ENCODE results near the gene H3-3A.

Gene H3-3A

DNA sequence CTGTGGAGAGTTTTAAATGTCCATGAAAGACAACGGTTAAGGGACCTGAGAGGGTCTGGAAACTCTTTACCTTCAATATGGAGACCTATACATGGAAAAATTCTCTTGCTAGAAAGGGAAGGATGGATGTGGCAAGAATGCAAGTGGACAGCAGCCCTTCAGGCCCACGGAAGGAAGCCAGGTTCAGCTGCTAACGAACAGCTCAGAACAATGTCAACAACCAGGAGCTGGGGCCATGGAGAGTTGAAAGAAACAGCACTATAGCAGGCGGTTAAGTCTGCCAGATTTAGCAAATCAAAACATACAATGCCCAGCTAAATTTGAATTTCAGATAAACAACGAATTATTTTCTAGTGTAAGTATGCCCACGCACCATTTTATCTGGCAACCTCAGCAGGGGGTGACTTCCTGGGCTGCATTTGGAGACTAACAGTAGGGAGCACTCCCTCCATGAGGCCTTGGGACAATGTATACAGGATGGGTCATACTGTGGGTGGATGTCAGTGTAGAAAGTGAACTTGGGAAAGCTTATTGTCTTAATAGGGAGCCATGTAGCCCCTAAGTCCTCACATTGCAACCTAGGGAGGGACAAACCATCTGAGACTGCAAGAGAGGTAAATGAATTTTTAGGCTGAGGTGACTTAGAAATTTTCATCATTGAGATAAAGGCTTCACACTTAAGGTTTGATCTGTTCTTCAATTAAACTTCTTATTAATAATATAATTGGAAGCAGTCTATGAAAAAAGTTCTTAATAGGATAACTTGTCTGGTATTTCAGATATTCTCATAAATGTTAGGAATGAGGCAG, 7.8 kb upstream of the H3-3A start:
- DNase-seq = no peak

DNA sequence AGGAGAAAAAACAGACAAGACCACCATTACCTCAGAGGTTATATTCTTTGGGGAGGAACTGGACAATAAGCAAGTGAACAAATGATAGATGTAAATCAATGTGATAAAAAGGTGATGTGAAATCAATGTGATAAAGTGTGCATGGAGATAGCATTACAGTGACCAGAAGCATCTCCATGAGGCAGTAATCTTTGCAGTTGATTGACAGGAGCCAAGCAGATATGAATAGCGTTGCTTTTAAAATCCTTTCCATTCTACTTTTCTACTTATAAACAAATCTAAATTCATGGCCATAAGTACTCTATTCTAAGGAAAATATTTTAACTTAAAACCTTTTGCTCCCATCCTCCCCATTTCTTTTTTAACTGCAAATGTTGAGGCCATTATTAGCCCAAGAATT, 2.8 kb upstream of the H3-3A start:
- no peak for DNase-seq

GRCh38 chr1:226060427-226060826, 2.1 kb upstream of the H3-3A start:
- no peak for DNase-seq

DNA sequence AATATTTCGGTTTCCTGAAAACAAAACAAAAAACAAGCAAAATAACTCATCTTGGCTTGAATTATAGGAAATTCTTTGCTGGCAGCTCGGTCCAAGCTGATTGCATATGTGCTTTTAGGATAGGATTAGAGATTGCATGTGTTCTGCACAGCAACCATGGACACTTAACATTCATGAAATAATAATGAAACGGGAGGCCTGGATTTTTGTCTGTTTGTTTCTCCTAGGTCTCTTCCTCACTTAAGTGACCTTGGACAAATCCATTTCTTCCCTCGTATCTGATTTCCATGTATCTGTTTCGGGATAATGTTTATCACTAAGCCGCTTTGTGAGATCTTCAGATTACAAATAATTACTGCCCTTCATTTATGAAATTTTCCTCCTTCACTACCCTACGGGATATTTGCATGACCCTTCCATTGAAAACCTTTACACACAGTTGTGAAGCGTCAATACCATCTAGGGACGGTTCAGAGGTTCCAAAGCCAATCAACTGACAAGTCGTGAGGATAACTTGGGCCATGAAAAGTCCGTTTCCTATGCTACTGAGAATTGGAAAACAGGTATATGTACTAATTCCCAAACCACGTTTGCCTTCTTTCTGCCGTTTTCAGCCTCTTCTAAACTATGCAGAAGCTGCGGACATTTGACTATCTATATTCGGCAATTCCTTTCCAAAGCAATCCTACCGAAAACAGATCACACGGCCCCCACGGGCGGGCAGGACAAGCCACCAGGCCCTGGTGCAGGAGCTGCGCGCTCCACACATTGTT, 1.3 kb upstream of the H3-3A start:
- DNase-seq = no peak

DNA sequence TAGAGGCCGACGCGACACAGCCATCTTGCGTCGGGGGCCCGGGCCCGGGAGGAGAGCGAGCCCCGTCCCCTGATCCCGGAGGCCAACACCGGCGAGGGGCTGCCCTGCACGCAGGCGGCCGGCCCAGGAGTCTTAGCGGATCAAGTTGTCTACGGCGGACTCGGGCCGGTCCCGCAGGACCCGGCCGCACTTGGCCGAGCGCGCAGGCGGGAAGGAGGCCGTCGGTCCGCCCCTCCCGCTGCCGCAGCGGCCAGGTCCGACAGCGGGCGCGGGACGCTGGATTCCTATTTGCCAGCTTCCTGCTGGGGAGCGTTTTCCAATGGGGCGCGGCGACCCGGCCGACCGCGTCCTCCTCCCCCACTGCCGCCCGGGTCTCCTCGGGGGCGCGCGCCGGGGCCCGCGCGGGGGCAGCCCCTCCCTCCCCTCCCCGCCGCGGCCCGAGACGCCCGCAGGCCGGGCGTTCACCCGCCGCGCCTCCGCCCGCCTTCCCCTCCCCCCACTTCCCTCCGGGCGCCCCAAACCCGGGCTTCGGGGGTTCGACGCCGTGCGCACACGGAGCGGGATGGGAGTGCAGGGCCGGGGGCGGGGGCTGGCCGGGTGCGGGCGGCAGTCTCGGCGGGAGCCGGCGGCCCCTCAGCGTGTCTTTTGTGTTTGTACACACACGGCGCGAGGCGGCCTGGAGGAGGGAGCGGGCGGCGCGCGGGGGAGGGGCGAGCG, 517 bp upstream of the H3-3A start:
- peak; percentile 32 for DNase-seq

GRCh38 chr1:226063224-226063976, 884 bp downstream of the H3-3A start:
- peak; percentile 48 for DNase-seq

- peak; percentile 39 for DNase-seq
These were observed 1.7 kb downstream of the H3-3A start for GRCh38 chr1:226063977-226064815.

DNA sequence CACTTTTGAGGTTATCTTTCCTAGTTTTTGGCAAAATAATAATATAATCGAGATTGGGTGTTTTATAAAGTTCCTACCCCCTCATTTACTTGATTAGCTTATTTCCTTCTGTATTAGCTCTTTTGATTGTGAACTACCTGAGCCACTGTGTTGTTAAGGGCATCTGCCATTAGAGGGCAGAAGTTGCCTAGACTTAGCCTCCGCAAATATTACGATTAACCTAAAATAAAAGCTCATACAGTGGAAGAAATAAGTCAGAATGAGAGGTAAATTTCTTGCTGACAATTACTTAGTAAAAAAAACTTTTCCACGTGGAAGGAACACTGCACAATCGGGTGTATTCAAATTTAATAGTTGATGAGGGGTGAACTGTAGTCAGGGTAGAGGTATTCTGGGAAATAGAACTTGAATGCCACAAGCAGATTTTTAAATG, 2.3 kb downstream of the H3-3A start:
- DNase-seq = peak; percentile 66

GRCh38 chr1:226066415-226067078, 4.0 kb downstream of the H3-3A start:
- no peak for DNase-seq

GRCh38 chr1:226069811-226070489, 7.4 kb downstream of the H3-3A start:
- DNase-seq = no peak

DNA sequence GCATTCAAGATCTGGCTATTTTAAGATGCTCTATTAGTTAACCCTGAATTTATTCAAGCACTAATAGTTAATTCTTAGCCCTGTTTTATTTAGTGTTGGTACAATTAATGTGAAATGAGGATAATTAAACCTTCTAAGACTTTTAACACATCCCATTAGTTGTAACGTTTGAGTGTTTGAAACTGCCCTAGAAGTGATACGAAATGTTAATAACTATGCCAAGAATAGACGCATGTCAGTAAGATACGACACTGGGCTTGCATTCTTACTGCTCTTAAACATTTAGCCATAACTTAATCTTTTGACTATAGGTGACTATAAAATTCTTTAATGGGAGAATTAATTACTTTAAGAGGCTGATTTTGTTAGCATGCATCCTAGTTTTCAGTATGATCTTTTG, 9.8 kb downstream of the H3-3A start:
- no peak for DNase-seq

DNA sequence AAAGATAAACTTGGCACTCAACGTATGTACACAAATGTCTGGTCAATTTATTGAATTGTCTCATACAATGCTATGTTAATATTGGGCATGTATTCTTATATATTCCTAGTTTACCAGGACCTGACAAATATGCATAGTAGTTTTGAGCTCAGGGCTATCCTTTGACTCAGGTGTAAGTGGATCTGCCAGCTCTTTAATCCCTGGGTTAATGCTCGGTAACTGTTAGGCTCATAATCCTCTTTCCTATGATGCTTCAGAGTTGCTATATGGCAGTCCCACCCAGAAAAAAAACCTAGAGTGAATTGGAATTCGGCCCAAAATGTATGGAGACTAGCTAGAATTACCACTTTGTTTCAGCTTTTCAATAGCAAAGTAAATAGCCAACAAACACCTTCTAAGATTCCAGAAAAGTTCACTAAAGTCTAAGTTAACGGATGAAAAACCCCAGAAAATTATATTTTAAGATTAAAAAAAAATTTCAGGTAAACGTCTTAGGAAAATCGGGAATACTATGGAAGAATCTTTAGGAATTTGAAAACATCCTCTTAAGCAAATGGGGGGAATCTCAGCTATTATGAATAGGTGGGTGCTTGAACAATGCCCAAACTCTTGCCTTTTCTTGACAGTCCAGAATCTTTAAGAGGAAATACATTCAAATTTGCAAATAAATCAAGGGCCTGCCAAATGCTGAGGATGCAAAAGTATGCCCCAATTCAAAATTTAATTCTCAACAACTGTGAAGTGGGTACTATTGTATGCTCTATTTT, 10.9 kb downstream of the H3-3A start:
- DNase-seq = no peak

- no peak for DNase-seq
These were observed 11.5 kb downstream of the H3-3A start for GRCh38 chr1:226074046-226074445.

GRCh38 chr1:226076378-226076777, 13.9 kb downstream of the H3-3A start:
- no peak for DNase-seq

DNA sequence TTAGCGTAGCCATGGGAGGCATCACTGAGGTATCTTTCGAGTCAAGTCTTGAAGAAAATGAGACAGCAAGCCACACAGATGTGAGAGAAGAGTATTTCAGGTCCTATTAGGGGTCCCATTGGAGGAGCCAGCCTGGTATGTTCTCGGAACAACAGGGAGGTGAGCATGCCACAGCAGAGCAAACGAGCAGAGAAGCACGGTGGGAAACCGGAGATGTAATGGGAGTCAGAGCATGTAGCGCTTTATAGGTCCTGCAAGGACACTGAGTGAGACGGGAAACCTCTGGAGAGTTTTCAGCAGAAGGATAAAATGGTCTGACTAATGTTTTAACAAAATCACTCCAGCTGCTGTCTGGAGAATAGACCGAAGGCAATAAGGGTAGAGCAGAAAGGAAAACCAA, 15.9 kb downstream of the H3-3A start:
- DNase-seq = no peak

DNA sequence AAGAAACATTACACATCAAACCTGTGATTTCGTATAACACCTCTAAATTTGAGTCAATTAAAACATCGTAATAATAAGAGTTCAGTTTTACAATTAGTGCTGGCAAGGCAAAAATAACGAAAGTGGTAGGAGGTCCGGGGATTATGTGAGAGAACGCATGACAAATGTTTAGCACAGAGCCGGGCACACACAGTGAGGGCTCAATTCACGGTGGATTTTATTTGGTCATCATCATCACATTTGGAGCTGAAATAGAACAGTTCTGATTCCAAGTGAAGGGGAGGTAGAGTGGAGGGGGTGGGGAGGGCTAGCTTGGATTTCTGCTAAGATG, 20.0 kb downstream of the H3-3A start:
- no peak for DNase-seq

- no peak for DNase-seq
These were observed 20.4 kb downstream of the H3-3A start for GRCh38 chr1:226082959-226083301.

DNA sequence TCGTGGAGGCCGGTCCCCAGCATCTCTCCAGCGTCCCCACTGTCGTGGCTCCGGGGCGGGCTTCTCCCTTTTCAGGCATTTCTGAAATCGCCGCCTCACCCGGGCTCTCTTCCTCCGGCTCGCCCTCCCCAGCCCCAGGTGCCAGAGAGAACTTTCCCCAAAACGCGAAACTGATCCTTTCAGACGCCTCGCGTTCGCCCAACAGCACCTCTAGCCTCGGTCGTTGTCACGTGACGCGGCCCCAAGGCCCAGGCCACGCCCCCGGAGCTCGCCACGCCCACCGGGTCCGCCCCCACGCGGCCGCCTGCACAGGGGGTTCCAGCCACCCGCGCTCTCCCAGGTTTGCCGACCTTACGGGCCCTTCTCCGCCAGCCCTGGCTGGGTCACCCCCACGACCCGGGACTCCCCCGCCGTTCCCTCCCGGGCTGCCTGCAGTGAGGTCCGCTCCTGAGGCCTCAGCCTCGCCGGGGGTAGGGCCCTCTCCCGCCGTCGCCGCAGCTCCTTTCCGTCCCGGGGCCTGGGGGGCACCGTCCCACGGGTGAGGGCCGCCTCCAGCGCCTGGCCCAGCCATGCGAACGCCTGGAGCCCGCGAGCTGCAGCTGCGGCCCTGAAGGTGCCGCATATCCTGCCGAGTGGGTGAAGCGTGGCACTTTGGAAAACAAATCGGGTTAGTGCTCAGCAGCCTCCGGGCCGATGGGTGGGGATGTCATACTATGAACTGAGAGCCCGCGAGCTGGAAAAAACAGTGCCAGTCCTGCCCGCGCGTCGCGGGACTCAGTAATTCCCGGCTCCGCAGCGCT, 21.0 kb downstream of the H3-3A start:
- DNase-seq = peak; percentile 46

- no peak for DNase-seq
These were observed 23.3 kb downstream of the H3-3A start for GRCh38 chr1:226085675-226086285.
